B cell (primary cell): ENCODE data around the gene NTN5. TPM values are rescaled to one million over a fixed set of nuclear protein-coding genes. Genes with fewer than 3 reads are reported as not detected.

ENCODE experiments used
- ATAC-seq: fragments of 200-7000 bp; cut with Tn5 transposase; one replicate; pipeline ENCODE4 v1.10.0; 2021; ENCODE audit warnings: low read depth, mild to moderate bottlenecking, moderate number of reproducible peaks, moderate library complexity
- CTCF ChIA-PET: fragments of 350-600 bp; sonication (Branson Sonifier 250); formaldehyde crosslinking; loops from one replicate; lab custom pipeline; 2021; ENCODE audit warnings: antibody characterized with exemption, inconsistent platforms; lab: Charles Lee
- POLR2A ChIA-PET: fragments of 350-600 bp; sonication (Branson Sonifier 250); formaldehyde crosslinking; loops from one replicate; lab custom pipeline; 2021; ENCODE audit warnings: antibody characterized with exemption; lab: Charles Lee
- DNase-seq: peaks from one replicate; pipeline ENCODE4 v3.0.0; 2013
- H2AFZ ChIP-seq: 2 replicates; pipeline ENCODE4 v1.6.1; 2012; ENCODE audit warnings: mild to moderate bottlenecking, low read depth, low read length; ENCODE audit not compliant: insufficient read depth, poor library complexity, severe bottlenecking
- H3K27ac ChIP-seq, 2 donors: 1 replicate in 1 of 2; 2 replicates in 1 of 2; pipeline ENCODE4 v1.5.1; 2012 to 2013; ENCODE audit warnings: low read length in 2 of 2, mild to moderate bottlenecking in 2 of 2, moderate library complexity in 1 of 2
- H3K27me3 ChIP-seq, 4 experiments: fragments of 200-600 bp in 1 of 4; sonication (generic) in 1 of 4; replicated peaks in 1 of 4; 1 replicate in 2 of 4; 2 replicates in 2 of 4; pipeline versions ENCODE4 v1.6.1 to v1.7.0; 2013 to 2016; ENCODE audit warnings: low read length in 3 of 4, mild to moderate bottlenecking in 2 of 4, mixed read lengths in 1 of 4, moderate library complexity in 1 of 4; ENCODE audit not compliant: insufficient read depth in 4 of 4, control insufficient read depth in 3 of 4; ENCODE audit errors: control extremely low read depth in 1 of 4
- H3K36me3 ChIP-seq, 2 experiments: replicated peaks in 1 of 2; 1 replicate in 1 of 2; 2 replicates in 1 of 2; pipeline versions ENCODE4 v1.6.1 to v1.7.1; 2013; ENCODE audit warnings: low read length in 1 of 2; ENCODE audit not compliant: insufficient read depth in 2 of 2, control insufficient read depth in 1 of 2; ENCODE audit errors: control extremely low read depth in 1 of 2, extremely low read depth in 1 of 2
- H3K4me1 ChIP-seq, 2 donors: fragments of 200-600 bp in 1 of 2; sonication (generic) in 1 of 2; 1 replicate in 1 of 2; 2 replicates in 1 of 2; pipeline versions ENCODE4 v1.5.1 to v1.6.1; 2013 to 2017; ENCODE audit warnings: low read length in 2 of 2; ENCODE audit not compliant: control insufficient read depth in 2 of 2, insufficient read depth in 2 of 2
- H3K4me2 ChIP-seq: replicated peaks from 2 replicates; pipeline ENCODE3; 2012; ENCODE audit warnings: mild to moderate bottlenecking, low read depth, low read length; ENCODE audit not compliant: poor library complexity, severe bottlenecking
- H3K4me3 ChIP-seq, 5 experiments: fragments of 200-600 bp in 1 of 5; sonication (generic) in 1 of 5; 1 replicate in 3 of 5; 2 replicates in 2 of 5; pipeline versions ENCODE4 v1.5.1 to v1.7.0; 2011 to 2016; ENCODE audit warnings: low read length in 4 of 5, mild to moderate bottlenecking in 4 of 5, low read depth in 2 of 5, control low read depth in 1 of 5, moderate library complexity in 1 of 5; ENCODE audit not compliant: insufficient read depth in 1 of 5; ENCODE audit errors: control extremely low read depth in 1 of 5, extremely low read depth in 1 of 5
- H3K79me2 ChIP-seq: fragments of 200-600 bp; sonication (generic); one replicate; pipeline ENCODE4 v1.6.0; 2016; ENCODE audit warnings: low read length; ENCODE audit not compliant: control insufficient read depth, insufficient read depth
- H3K9ac ChIP-seq: fragments of 200-600 bp; sonication (generic); 2 replicates; pipeline ENCODE4 v1.6.1; 2017; ENCODE audit warnings: mild to moderate bottlenecking, low read length, moderate library complexity
- H3K9me3 ChIP-seq, 3 donors: one replicate each; pipeline versions ENCODE4 v1.6.1 to v1.7.1; 2013; ENCODE audit warnings: low read length in 2 of 3; ENCODE audit not compliant: control insufficient read depth in 2 of 3, insufficient read depth in 1 of 3; ENCODE audit errors: control extremely low read depth in 1 of 3
- H4K20me1 ChIP-seq: 2 replicates; pipeline ENCODE4 v1.6.0; 2012; ENCODE audit warnings: mild to moderate bottlenecking, low read length; ENCODE audit not compliant: insufficient read depth, control insufficient read depth, poor library complexity, severe bottlenecking
- H3K27ac Mint-ChIP-seq: one replicate; pipeline ENCODE4 v1.8.0; 2021; ENCODE audit warnings: mixed read lengths
- H3K27me3 Mint-ChIP-seq: one replicate; pipeline ENCODE4 v1.8.0; 2021; ENCODE audit warnings: mixed read lengths
- H3K4me1 Mint-ChIP-seq: one replicate; pipeline ENCODE4 v1.8.0; 2021; ENCODE audit warnings: mixed read lengths
- H3K4me3 Mint-ChIP-seq: one replicate; pipeline ENCODE4 v1.8.0; 2021; ENCODE audit warnings: mixed read lengths
- H3K9me3 Mint-ChIP-seq: one replicate; pipeline ENCODE4 v1.8.0; 2022; ENCODE audit warnings: mixed read lengths; ENCODE audit not compliant: insufficient read depth
- EZH2 ChIP-seq: IDR thresholded peaks from 2 replicates; pipeline ENCODE4 v1.6.1; 2012; ENCODE audit warnings: borderline replicate concordance, low read depth, mild to moderate bottlenecking, moderate library complexity, low read length; ENCODE audit not compliant: insufficient read depth, poor library complexity, severe bottlenecking
- WGBS: methylation state at CpG from one replicate; pipeline ENCODE4 v1.1.5; 2013; ENCODE audit warnings: missing lambda C conversion rate; ENCODE audit not compliant: insufficient coverage; 5-methylcytosine and 5-hydroxymethylcytosine counted together
- intact Hi-C: fragments of 100-400 bp; cut with micrococcal nuclease; formaldehyde crosslinking; loops from one replicate; pipeline ENCODE4 v1.10.0; 2022
- polyA plus RNA-seq: library from polyadenylated mRNA; depleted of rRNA; stranded (reverse); fragments of >200 nt; gene quantifications from 2 replicates; pipeline ENCODE4 v1.2.3, GENCODE V29; 2012
- total RNA-seq, 2 donors: library from RNA; stranded (reverse); fragments of 120-200 nt in 1 of 2; gene quantifications; 1 replicate in 1 of 2; 2 replicates in 1 of 2; pipeline versions ENCODE4 v1.2.3 to v1.2.4, GENCODE V29; 2013 to 2022
- TF ChIP-seq, protein P1 (sequence below): fragments of 200-600 bp; IDR thresholded peaks from one replicate; pipeline ENCODE4 v1.8.0; 2022; ENCODE audit warnings: antibody characterized with exemption, mild to moderate bottlenecking

The NTN5 gene
- total and polyA plus RNA-seq, 2 donors (not counting 1 experiment from before 2014, with no cell fraction given) = 1.2 to 1.8 TPM

DNA sequence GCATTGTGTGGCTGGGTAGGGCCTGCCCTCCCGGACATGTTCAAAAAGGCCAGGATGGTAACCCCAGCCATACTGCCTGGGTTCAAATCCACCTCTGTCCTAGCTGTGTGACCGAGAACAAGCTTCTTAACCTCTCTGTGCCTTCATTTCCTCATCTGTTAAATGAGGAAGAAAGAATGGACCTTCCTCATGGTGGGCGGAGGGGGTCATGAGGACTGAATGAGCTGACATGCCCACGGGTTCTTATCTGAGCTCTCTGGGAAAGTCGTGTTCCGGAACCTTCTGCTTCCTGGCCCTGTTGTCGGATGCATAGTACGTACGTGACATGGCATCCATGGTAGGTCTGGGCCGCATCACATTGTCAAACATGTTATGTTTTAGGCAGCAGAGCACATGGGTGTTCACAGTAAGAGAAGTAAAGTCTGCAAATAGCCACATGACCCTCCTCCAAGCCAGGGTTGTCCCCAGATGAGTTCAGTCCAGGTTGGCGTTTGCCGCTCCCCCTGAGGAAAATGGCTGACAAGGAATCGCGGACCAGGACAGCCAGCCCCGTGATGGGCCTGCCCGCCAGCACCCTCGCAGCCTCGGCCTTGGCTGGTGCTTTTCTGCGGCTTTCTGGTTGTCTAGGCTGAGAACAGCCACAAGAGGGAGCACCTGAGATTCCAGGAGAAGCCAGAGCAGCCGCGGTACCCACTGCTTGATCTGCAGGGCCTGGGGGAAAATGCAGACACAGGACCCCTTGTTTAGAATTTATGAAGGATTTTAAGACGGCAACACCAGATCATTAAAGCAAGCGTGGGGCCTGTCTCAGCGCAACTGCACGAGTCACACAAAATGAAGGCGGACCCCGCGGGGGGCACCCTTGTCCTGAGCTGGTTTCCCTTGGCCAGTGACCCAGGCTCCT, 2.4 kb upstream of the NTN5 start:
- Mint-ChIP-seq H3K4me3 (no peak overlapping the region), H3K4me1 (peaks cover 6% of the 10 kb centered on the region), H3K27ac (peak overlapping the region; percentile 32), H3K9me3 (no peaks in the 10 kb centered on the region), H3K27me3 (peaks cover 6% of the 10 kb centered on the region)
- Histone ChIP-seq H3K9me3 (peaks cover 0 to under 1% (median 0%) of the 10 kb centered on the region in 3 donors), H3K27ac (no peak overlapping the region), H4K20me1 (no peaks in the 10 kb centered on the region), H2AFZ (peak overlapping the region; percentile 39), H3K9ac (no peak overlapping the region), H3K4me1 (peaks cover 4 to 10% of the 10 kb centered on the region in 2 donors), H3K4me3 (no peak overlapping the region), H3K27me3 (no peaks in the 10 kb centered on the region), H3K4me2 (peak overlapping the region; percentile 51), H3K79me2 (no peaks in the 10 kb centered on the region), H3K36me3 (no peaks in the 10 kb centered on the region)
- DNase-seq (peak; percentile 87), ATAC-seq (peak; percentile 94)
- ChIA-PET POLR2A (interaction anchor here (0.6 to 1.1 kb wide), 3 partner anchors 56 to 506 kb away, joined by 3 to 4 read pairs (median 3); partner anchors contain the start of gene RPL18), CTCF (interaction anchor here (0.6 to 5.4 kb wide), 25 partner anchors 10 to 1864 kb away, joined by 3 to 51 read pairs (median 3); partner anchors contain the start of gene CA11)
- TF ChIP-seq, protein P1, sequence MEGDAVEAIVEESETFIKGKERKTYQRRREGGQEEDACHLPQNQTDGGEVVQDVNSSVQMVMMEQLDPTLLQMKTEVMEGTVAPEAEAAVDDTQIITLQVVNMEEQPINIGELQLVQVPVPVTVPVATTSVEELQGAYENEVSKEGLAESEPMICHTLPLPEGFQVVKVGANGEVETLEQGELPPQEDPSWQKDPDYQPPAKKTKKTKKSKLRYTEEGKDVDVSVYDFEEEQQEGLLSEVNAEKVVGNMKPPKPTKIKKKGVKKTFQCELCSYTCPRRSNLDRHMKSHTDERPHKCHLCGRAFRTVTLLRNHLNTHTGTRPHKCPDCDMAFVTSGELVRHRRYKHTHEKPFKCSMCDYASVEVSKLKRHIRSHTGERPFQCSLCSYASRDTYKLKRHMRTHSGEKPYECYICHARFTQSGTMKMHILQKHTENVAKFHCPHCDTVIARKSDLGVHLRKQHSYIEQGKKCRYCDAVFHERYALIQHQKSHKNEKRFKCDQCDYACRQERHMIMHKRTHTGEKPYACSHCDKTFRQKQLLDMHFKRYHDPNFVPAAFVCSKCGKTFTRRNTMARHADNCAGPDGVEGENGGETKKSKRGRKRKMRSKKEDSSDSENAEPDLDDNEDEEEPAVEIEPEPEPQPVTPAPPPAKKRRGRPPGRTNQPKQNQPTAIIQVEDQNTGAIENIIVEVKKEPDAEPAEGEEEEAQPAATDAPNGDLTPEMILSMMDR = peak; percentile 86
- TF ChIP-seq EZH2 = no peak
- 36% methylated on average over 22 of the region's 28 CpGs for WGBS
- intact Hi-C loops = loop anchor here (1.0 kb wide), 3 partner anchors 14 to 64 kb away; partner anchors contain the start of gene CA11
